HG03520 (cell line): ENCODE results near the gene C21orf58.
A peak's percentile ranks its signal among the peaks of the same experiment; 100 is the strongest.
"Not testable (repeated sequence)": the region's sequence is repeated elsewhere in the genome, so short reads cannot be mapped to it uniquely, and the experiment has no call there.

Experiments
- ATAC-seq: cut with Tn5 transposase; IDR thresholded peaks from one replicate; pipeline ENCODE4 v1.9.1; 2021; ENCODE audit warnings: mild to moderate bottlenecking, moderate library complexity; ENCODE audit not compliant: unreplicated experiment

The C21orf58 gene

GRCh38 chr21:46325073-46325912 is 1.6 kb upstream of the C21orf58 start:
- no peak for ATAC-seq

GRCh38 chr21:46324390-46325072 is 861 bp upstream of the C21orf58 start:
- peak; percentile 44 for ATAC-seq

- ATAC-seq: peak; percentile 0
Observed at GRCh38 chr21:46323227-46323709, 402 bp downstream of the C21orf58 start.

GRCh38 chr21:46322351-46323226 is 1.1 kb downstream of the C21orf58 start:
- no peak for ATAC-seq

- ATAC-seq: no peak
Observed at GRCh38 chr21:46320331-46320801, 3.3 kb downstream of the C21orf58 start.

GRCh38 chr21:46319186-46319585 is 4.5 kb downstream of the C21orf58 start:
- no peak for ATAC-seq

- no peak for ATAC-seq
Observed at GRCh38 chr21:46318464-46318845, 5.2 kb downstream of the C21orf58 start.

GRCh38 chr21:46317710-46318463 is 5.8 kb downstream of the C21orf58 start:
- no peak for ATAC-seq

GRCh38 chr21:46316708-46317324 is 6.9 kb downstream of the C21orf58 start:
- no peak for ATAC-seq

- no peak for ATAC-seq
Observed at GRCh38 chr21:46314441-46315020, 9.1 kb downstream of the C21orf58 start.

- ATAC-seq: no peak
Observed at GRCh38 chr21:46312949-46313348, 10.7 kb downstream of the C21orf58 start.

- ATAC-seq: no peak
Observed at GRCh38 chr21:46311568-46311967, 12.1 kb downstream of the C21orf58 start.

- not testable (repeated sequence) for ATAC-seq
Observed at GRCh38 chr21:46310260-46310659, 13.4 kb downstream of the C21orf58 start.

GRCh38 chr21:46308431-46308830 is 15.2 kb downstream of the C21orf58 start:
- ATAC-seq: no peak

- ATAC-seq: no peak
Observed at GRCh38 chr21:46307625-46308024, 16.0 kb downstream of the C21orf58 start.

- no peak for ATAC-seq
Observed at GRCh38 chr21:46304955-46305354, 18.7 kb downstream of the C21orf58 start.

GRCh38 chr21:46304437-46304836 is 19.2 kb downstream of the C21orf58 start:
- ATAC-seq: no peak

- no peak for ATAC-seq
Observed at GRCh38 chr21:46301759-46302158, 21.9 kb downstream of the C21orf58 start.

GRCh38 chr21:46299167-46299566 is 24.5 kb downstream of the C21orf58 start:
- no peak for ATAC-seq
